ENCODE results near the gene CTF1. TPM values are rescaled to one million over a fixed set of nuclear protein-coding genes. Genes with fewer than 3 reads are reported as not detected.

The CTF1 gene
- total RNA-seq, 1 experiment from 2014 or later, result 0.42 TPM

Other genes starting within 250 kb of the CTF1 start
- gene PRR14, start 245.7 kb upstream of the CTF1 start, total RNA-seq (2014; rRNA removed; shearing (Covaris generic)), result 6.1 and 14.1 TPM in 2 replicates
- gene FBRS, start 238.2 kb upstream of the CTF1 start, total RNA-seq (2014; rRNA removed; shearing (Covaris generic)), result 7.5 and 14.2 TPM in 2 replicates
- 6.9 and 11.7 TPM in 2 replicates for gene SRCAP, start 197.4 kb upstream of the CTF1 start, total RNA-seq (2014; rRNA removed; shearing (Covaris generic))
- gene PHKG2, start 148.2 kb upstream of the CTF1 start, total RNA-seq (2014; rRNA removed; shearing (Covaris generic)), result 39.6 and 57.4 TPM in 2 replicates
- gene CFAP119, start 134.6 kb upstream of the CTF1 start, total RNA-seq (2014; rRNA removed; shearing (Covaris generic)), result 4.8 and 5.2 TPM in 2 replicates
- gene RNF40, start 134.3 kb upstream of the CTF1 start, total RNA-seq (2014; rRNA removed; shearing (Covaris generic)), result 72.4 and 104 TPM in 2 replicates
- gene ZNF629, start 109.4 kb upstream of the CTF1 start, total RNA-seq (2014; rRNA removed; shearing (Covaris generic)), result 10.9 and 23.0 TPM in 2 replicates
- gene BCL7C, start 2.5 kb upstream of the CTF1 start, total RNA-seq (2014; rRNA removed; shearing (Covaris generic)), result 33.6 and 34.7 TPM in 2 replicates
- gene FBXL19, start 27.0 kb downstream of the CTF1 start, total RNA-seq (2014; rRNA removed; shearing (Covaris generic)), result 10.5 and 16.8 TPM in 2 replicates
- 46.0 and 58.5 TPM in 2 replicates for gene ORAI3, start 52.5 kb downstream of the CTF1 start, total RNA-seq (2014; rRNA removed; shearing (Covaris generic))
- gene SETD1A, start 61.1 kb downstream of the CTF1 start, total RNA-seq (2014; rRNA removed; shearing (Covaris generic)), result 1.4 and 3.9 TPM in 2 replicates
- 7.0 and 8.2 TPM in 2 replicates for gene HSD3B7, start 88.6 kb downstream of the CTF1 start, total RNA-seq (2014; rRNA removed; shearing (Covaris generic))
- 0.20 and 0.37 TPM in 2 replicates for gene STX1B, start 114.0 kb downstream of the CTF1 start, total RNA-seq (2014; rRNA removed; shearing (Covaris generic))
- gene STX4, start 136.9 kb downstream of the CTF1 start, total RNA-seq (2014; rRNA removed; shearing (Covaris generic)), result 11.7 and 26.7 TPM in 2 replicates
- 6.5 and 11.9 TPM in 2 replicates for gene ZNF668, start 177.6 kb downstream of the CTF1 start, total RNA-seq (2014; rRNA removed; shearing (Covaris generic))
- 14.3 and 21.5 TPM in 2 replicates for gene ZNF646, start 177.8 kb downstream of the CTF1 start, total RNA-seq (2014; rRNA removed; shearing (Covaris generic))
- 2.5 and 2.7 TPM in 2 replicates for gene PRSS53, start 192.3 kb downstream of the CTF1 start, total RNA-seq (2014; rRNA removed; shearing (Covaris generic))
- gene VKORC1, start 198.2 kb downstream of the CTF1 start, total RNA-seq (2014; rRNA removed; shearing (Covaris generic)), result 193 and 223 TPM in 2 replicates
- 52.8 and 57.7 TPM in 2 replicates for gene BCKDK, start 211.8 kb downstream of the CTF1 start, total RNA-seq (2014; rRNA removed; shearing (Covaris generic))
- gene KAT8, start 221.1 kb downstream of the CTF1 start, total RNA-seq (2014; rRNA removed; shearing (Covaris generic)), result 45.0 and 53.3 TPM in 2 replicates
- 0.20 TPM in 1 of 2 replicates, not detected in the other for gene PRSS8, start 239.1 kb downstream of the CTF1 start, total RNA-seq (2014; rRNA removed; shearing (Covaris generic))

All from M059J (cell line).